Measurements from ENCODE around the gene LSM14B. TPM values are rescaled to one million over a fixed set of nuclear protein-coding genes. Genes with fewer than 3 reads are reported as not detected.
"Not testable (repeated sequence)": the region's sequence is repeated elsewhere in the genome, so short reads cannot be mapped to it uniquely, and the experiment has no call there.

Gene LSM14B
- total RNA-seq, 2 experiments from 2014 or later = 34.5 to 35.7 TPM

DNA sequence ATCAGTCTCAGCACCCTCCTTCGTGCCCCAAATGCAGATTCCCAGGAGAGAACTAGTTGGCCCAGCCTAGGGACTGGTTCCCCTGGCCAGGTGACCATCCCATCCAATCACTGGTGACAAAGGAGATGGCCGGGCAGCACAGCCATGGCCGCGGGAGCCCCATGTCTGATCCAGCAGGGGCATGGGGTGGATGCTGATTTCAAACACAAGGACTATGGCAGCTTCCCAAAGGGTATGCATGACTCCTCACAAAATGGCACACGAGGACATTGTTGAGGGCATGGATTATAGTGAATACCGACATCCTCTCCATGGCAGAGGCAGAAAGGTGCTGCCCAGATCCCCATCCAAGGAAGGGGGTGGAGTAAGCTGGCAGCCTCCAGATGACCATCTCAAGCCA lies 9.9 kb upstream of the LSM14B start:
- Mint-ChIP-seq H3K36me3 (ENCODE audit: low read depth) (peaks cover 53% of the 10 kb centered on the region), H3K9me3 (peaks cover 8% of the 10 kb centered on the region), H3K4me3 (no peak overlapping the region), H3K27ac (no peak overlapping the region), H3K4me1 (ENCODE audit: low read depth) (peaks cover 4% of the 10 kb centered on the region), H3K27me3 (no peaks in the 10 kb centered on the region)
- ATAC-seq (ENCODE audit: poor library complexity) = no peak
- DNase-seq = no peak
- Histone ChIP-seq H3K4me1 (ENCODE audit: insufficient read depth, low read length) (peaks cover 9% of the 10 kb centered on the region), H3K27ac (ENCODE audit: low read depth in 1 of 2, low read length in 2 of 2) (no peak overlapping the region), H3K9me3 (ENCODE audit: control insufficient read depth in 1 of 2, insufficient read depth in 1 of 2, low read length in 2 of 2) (peaks cover 56 to 94% of the 10 kb centered on the region in 2 experiments), H3K27me3 (ENCODE audit: control insufficient read depth in 1 of 2, insufficient read depth in 2 of 2, low read length in 2 of 2) (no peaks in the 10 kb centered on the region), H3K4me3 (ENCODE audit: low read length) (no peak overlapping the region), H3K36me3 (ENCODE audit: insufficient read depth, low read length) (no peaks in the 10 kb centered on the region)
- intact Hi-C loops (cut with DNase I, micrococcal nuclease) = no loop called here
- TF ChIP-seq, protein P1, sequence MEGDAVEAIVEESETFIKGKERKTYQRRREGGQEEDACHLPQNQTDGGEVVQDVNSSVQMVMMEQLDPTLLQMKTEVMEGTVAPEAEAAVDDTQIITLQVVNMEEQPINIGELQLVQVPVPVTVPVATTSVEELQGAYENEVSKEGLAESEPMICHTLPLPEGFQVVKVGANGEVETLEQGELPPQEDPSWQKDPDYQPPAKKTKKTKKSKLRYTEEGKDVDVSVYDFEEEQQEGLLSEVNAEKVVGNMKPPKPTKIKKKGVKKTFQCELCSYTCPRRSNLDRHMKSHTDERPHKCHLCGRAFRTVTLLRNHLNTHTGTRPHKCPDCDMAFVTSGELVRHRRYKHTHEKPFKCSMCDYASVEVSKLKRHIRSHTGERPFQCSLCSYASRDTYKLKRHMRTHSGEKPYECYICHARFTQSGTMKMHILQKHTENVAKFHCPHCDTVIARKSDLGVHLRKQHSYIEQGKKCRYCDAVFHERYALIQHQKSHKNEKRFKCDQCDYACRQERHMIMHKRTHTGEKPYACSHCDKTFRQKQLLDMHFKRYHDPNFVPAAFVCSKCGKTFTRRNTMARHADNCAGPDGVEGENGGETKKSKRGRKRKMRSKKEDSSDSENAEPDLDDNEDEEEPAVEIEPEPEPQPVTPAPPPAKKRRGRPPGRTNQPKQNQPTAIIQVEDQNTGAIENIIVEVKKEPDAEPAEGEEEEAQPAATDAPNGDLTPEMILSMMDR (IDR thresholded peaks at IDR 0.05) = no peak
- POLR2A ChIA-PET = interaction anchor here (1.2 kb wide), 1 partner anchor 10 kb away, joined by 3 read pairs; the partner anchor contains the start of gene LSM14B
- CTCF ChIA-PET = no interaction called here

DNA sequence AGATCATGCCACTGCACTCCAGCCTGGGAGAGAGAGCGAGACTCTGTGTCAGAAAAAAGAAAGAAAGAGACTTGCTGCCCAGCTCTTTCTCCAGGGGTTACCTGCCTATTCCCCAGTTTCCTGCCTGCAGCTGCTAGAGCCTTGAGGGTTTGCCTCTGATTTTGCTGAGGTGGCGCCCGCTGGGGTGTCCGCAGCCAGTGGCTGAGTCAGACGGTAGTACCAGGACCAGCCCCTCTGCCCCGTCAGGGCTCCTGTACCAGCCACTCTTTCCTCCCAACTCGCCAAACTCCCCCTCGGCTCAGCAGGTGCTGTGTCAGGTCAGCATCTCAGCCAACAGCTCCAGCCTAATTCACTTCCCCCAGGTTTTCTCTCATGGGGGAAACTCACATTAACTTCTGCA lies 7.4 kb upstream of the LSM14B start:
- DNase-seq (no peak), ATAC-seq (ENCODE audit: poor library complexity) (no peak)
- Mint-ChIP-seq H3K9me3 (peaks cover 2% of the 10 kb centered on the region), H3K27ac (no peak overlapping the region), H3K36me3 (ENCODE audit: low read depth) (peaks cover 34% of the 10 kb centered on the region), H3K27me3 (no peaks in the 10 kb centered on the region), H3K4me1 (ENCODE audit: low read depth) (peaks cover 27% of the 10 kb centered on the region), H3K4me3 (no peak overlapping the region)
- Histone ChIP-seq H3K36me3 (ENCODE audit: insufficient read depth, low read length) (no peaks in the 10 kb centered on the region), H3K27ac (ENCODE audit: low read depth in 1 of 2, low read length in 2 of 2) (no peak overlapping the region), H3K27me3 (ENCODE audit: control insufficient read depth in 1 of 2, insufficient read depth in 2 of 2, low read length in 2 of 2) (no peaks in the 10 kb centered on the region), H3K4me1 (ENCODE audit: insufficient read depth, low read length) (peaks cover 28% of the 10 kb centered on the region), H3K4me3 (ENCODE audit: low read length) (no peak overlapping the region), H3K9me3 (ENCODE audit: control insufficient read depth in 1 of 2, insufficient read depth in 1 of 2, low read length in 2 of 2) (peaks cover 34 to 78% of the 10 kb centered on the region in 2 experiments)
- intact Hi-C loops (cut with DNase I, micrococcal nuclease) = no loop called here
- POLR2A ChIA-PET = interaction anchor here (1.4 kb wide), 1 partner anchor 48 kb away, joined by 4 read pairs; no protein-coding TSS in a partner anchor
- CTCF ChIA-PET = no interaction called here
- TF ChIP-seq, protein P1 (IDR thresholded peaks at IDR 0.05) = no peak

DNA sequence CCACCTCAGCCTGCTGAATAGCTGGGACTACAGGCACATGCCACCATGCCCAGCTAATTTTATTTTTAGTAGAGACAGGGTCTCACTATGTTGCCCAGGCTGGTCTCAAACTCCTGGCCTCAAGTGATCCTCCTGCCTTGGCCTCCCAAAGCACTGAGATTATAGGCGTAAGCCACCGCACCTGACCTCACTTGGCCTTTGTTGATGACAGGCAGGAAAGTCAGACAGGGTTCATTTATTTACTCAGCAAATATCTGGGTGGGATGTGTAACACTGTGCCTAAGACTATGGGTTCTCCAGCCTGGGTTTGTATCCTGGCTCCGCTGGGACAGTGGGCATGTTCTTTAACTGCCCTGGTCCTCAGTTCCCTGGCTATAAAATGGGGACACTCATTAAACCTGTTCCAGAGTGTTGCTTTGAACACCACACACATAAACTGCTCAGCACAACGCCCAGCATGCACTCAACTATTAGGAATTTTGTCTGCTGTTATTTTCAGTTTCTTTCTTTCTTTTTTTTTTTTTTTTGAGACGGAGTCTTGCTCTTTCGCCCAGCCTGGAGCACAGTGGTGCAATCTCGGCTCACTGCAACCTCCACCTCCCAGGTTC lies 6.4 kb upstream of the LSM14B start:
- Histone ChIP-seq H3K4me1 (ENCODE audit: insufficient read depth, low read length) (peaks cover 32% of the 10 kb centered on the region), H3K9me3 (ENCODE audit: control insufficient read depth in 1 of 2, insufficient read depth in 1 of 2, low read length in 2 of 2) (peaks cover 28 to 68% of the 10 kb centered on the region in 2 experiments)
- Mint-ChIP-seq H3K4me1 (ENCODE audit: low read depth) (peaks cover 32% of the 10 kb centered on the region), H3K36me3 (ENCODE audit: low read depth) (peaks cover 28% of the 10 kb centered on the region)
- H3K27me3 ChIP-seq (ENCODE audit: control insufficient read depth in 1 of 2, insufficient read depth in 2 of 2, low read length in 2 of 2); H3K4me3 ChIP-seq (ENCODE audit: low read length); H3K27ac Mint-ChIP-seq; intact Hi-C loops (cut with DNase I, micrococcal nuclease); H3K36me3 ChIP-seq (ENCODE audit: insufficient read depth, low read length); H3K9me3 Mint-ChIP-seq; CTCF ChIA-PET; H3K27ac ChIP-seq (ENCODE audit: low read depth in 1 of 2, low read length in 2 of 2); ATAC-seq (ENCODE audit: poor library complexity); H3K27me3 Mint-ChIP-seq; DNase-seq; H3K4me3 Mint-ChIP-seq: not testable (repeated sequence)
- POLR2A ChIA-PET = interaction anchor here (1.2 to 1.4 kb wide), 2 partner anchors 12 to 49 kb away, joined by 3 to 4 read pairs; no protein-coding TSS in a partner anchor
